Suprapubic skin (tissue), 4 donors: ENCODE results near the gene ATRX.

Experiments used
- EP300 ChIP-seq: sonication (generic); formaldehyde crosslinking; IDR thresholded peaks from one replicate; pipeline ENCODE4 v1.6.1; 2017; ENCODE audit warnings: antibody characterized with exemption
- POLR2A ChIP-seq, 2 donors: fragments of 450-650 bp; IDR thresholded peaks; one replicate each; pipeline ENCODE4 v1.6.1; 2017; ENCODE audit warnings: antibody characterized with exemption in 2 of 2, mild to moderate bottlenecking in 2 of 2, moderate library complexity in 2 of 2
- POLR2AphosphoS5 ChIP-seq, 3 donors: sonication (generic); formaldehyde crosslinking; IDR thresholded peaks; one replicate each; pipeline ENCODE4 v1.6.1; 2017; ENCODE audit warnings: antibody characterized with exemption in 3 of 3
- TF ChIP-seq, protein P1 (sequence below), 2 donors: fragments of 200-600 bp in 1 of 2; fragments of 450-650 bp in 1 of 2; sonication (generic) in 1 of 2; IDR thresholded peaks; one replicate each; pipeline ENCODE4 v1.5.1; 2016 to 2019; ENCODE audit warnings: antibody characterized with exemption in 2 of 2, mild to moderate bottlenecking in 1 of 2, moderate library complexity in 1 of 2

DNA sequence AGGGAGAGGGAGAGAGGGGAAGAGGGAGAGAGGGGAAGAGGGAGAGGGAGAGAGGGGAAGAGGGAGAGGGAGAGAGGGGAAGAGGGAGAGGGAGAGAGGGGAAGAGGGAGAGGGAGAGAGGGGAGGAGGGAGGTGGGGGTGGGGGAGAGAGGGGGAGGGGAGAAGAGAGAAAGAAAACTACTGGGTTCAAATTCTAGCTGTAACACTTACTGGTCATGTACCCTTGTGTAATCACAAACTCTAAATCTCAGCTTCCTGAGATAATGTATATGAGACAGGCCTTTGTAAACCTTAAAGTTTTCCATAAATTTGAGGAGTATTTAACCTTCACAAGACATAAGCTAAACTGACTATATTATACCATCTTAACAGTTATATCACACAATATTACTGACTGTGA lies 229.7 kb downstream of the ATRX start:
- TF ChIP-seq, protein P1, sequence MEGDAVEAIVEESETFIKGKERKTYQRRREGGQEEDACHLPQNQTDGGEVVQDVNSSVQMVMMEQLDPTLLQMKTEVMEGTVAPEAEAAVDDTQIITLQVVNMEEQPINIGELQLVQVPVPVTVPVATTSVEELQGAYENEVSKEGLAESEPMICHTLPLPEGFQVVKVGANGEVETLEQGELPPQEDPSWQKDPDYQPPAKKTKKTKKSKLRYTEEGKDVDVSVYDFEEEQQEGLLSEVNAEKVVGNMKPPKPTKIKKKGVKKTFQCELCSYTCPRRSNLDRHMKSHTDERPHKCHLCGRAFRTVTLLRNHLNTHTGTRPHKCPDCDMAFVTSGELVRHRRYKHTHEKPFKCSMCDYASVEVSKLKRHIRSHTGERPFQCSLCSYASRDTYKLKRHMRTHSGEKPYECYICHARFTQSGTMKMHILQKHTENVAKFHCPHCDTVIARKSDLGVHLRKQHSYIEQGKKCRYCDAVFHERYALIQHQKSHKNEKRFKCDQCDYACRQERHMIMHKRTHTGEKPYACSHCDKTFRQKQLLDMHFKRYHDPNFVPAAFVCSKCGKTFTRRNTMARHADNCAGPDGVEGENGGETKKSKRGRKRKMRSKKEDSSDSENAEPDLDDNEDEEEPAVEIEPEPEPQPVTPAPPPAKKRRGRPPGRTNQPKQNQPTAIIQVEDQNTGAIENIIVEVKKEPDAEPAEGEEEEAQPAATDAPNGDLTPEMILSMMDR (IDR thresholded peaks at IDR 0.05), result no peak
- TF ChIP-seq POLR2AphosphoS5 (IDR thresholded peaks at IDR 0.05) (no peak), POLR2A (IDR thresholded peaks at IDR 0.05) (no peak), EP300 (no peak)
